Erythroblast (primary cell): ENCODE data around the gene HTT-AS.

ENCODE experiments used
- GATA1 ChIP-seq: IDR thresholded peaks from 2 replicates; pipeline ENCODE4 v1.6.1; 2011; ENCODE audit warnings: low read depth, mild to moderate bottlenecking, control low read depth, low read length, moderate library complexity
- POLR2A ChIP-seq: IDR thresholded peaks from 2 replicates; pipeline ENCODE4 v1.6.1; 2011; ENCODE audit warnings: mild to moderate bottlenecking, low read length

- TF ChIP-seq POLR2A (no peak), GATA1 (no peak)
Measured at GRCh38 chr4:3077796-3078195, 3.5 kb upstream of the HTT-AS start.
